Activated CD4-positive, alpha-beta T cell treated with anti-CD3 and anti-CD28 coated beads, Interleukin-2, amount 50 U/mL, for 48 hours (primary cell): ENCODE results near the gene OR5K2.

Source experiments
- DNase-seq, 2 experiments: peaks; one replicate each; pipeline ENCODE4 v3.0.0-alpha.2; 2020

Gene OR5K2

GRCh38 chr3:98525494-98525893, 28.0 kb downstream of the OR5K2 start:
- DNase-seq = no peak

DNA sequence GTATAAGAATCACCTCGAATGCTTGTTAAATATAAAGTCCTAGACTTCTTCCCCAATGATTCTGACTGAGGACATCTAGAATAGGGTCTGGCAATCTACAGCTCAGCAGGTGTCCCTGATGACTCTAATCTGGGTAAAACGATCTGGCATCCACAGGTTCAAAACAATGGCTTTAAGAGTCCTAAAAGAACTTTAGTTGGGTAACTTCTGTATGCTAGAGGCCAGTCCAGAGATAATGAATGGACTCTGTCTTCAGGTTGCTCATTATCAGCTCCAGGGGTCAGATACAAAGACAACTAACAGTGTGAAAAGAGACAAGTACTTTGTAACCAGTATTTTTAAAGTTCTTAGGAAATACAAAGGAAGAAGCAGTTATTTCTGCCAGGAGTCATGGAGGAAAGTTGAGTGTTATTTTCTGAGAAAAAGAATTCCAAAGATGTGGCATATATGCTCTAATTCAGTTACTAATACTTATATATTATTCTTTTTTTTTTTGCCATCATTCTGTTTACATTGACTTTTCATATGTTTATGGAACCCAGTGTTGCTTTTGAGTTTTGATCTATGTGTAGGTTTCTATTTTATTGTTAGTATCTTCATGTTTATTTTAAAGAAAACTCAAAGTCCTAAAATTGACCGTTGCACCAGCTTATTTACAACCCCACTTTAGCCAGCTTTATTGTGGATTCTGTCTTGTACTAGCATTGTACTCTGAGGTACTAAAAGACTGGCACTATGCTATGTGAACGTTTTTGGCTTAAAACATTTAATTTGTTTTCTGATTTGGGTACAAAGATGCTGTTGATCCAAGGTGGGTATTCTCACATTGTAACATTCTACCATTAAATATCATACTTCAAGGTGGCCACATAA, 31.2 kb downstream of the OR5K2 start:
- no peak for DNase-seq

- no peak for DNase-seq
These were observed 32.5 kb downstream of the OR5K2 start for GRCh38 chr3:98529856-98530459.

DNA sequence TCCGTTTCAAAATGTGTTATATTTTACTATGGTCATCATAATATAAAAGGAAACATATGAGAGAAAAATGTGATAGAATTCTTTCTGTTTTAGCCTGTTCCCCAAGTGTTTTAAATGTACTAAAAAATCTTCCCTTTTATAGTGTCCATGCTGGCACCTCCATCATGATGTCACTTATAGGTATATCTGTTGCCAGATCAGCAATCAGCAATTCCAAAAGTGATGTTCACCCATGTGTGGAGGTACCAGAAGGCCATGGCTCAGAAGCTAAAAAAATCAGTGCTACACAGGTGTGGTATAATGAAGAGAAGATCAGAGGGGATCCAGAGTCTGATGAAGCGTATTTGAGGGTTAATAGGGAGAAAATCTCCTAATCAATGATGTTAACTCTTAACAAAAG, 33.2 kb downstream of the OR5K2 start:
- DNase-seq = no peak

DNA sequence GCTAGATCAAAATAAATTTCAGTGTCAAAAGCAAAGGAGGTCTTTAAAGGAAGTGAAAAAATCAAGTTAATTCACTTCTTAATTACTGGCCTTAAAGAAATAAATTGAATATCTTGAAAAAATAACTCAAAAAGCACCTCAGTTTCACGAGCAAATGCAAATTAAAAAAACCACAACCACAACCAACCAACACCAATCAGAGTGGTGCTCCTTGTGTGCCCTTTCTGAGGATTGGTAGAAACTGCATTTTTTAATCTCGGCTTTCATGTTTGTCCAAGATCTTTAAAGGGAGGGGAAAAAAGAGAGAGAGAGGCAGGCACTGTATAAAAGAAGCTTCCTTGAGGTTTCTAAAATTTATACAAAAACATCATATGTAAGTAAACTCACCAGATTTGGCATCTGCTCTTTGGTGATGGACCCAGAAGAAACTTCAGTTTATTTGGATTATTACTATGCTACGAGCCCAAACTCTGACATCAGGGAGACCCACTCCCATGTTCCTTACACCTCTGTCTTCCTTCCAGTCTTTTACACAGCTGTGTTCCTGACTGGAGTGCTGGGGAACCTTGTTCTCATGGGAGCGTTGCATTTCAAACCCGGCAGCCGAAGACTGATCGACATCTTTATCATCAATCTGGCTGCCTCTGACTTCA, 34.3 kb downstream of the OR5K2 start, which contains the start of gene GPR15:
Gene GPR15 (plus strand): TSS at position 357 of the 653 bp plus-strand sequence. CDS start 56 bp downstream, at position 413.
- no peak for DNase-seq

DNA sequence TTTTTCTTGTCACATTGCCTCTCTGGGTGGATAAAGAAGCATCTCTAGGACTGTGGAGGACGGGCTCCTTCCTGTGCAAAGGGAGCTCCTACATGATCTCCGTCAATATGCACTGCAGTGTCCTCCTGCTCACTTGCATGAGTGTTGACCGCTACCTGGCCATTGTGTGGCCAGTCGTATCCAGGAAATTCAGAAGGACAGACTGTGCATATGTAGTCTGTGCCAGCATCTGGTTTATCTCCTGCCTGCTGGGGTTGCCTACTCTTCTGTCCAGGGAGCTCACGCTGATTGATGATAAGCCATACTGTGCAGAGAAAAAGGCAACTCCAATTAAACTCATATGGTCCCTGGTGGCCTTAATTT, 34.8 kb downstream of the OR5K2 start:
- no peak for DNase-seq

GRCh38 chr3:98532709-98533571, 35.5 kb downstream of the OR5K2 start:
- DNase-seq = no peak

DNA sequence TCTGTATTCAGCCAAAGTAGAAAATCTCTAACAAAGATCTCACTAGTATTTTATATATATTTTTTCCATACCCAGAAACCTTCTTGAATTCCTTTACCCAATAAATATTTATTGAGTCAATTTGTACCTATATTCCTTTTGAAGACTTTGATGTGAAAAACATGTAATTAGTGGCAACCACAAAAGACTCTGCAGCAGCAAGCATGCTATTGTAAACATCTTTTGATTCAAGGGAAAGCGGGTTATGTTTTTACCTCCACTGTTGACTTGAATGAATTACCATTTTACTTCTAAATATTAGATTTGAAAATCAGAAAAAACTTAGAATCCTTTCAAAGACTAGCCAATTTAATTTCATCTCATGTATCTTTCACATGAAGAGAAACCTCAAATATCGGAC, 36.7 kb downstream of the OR5K2 start:
- DNase-seq = no peak

DNA sequence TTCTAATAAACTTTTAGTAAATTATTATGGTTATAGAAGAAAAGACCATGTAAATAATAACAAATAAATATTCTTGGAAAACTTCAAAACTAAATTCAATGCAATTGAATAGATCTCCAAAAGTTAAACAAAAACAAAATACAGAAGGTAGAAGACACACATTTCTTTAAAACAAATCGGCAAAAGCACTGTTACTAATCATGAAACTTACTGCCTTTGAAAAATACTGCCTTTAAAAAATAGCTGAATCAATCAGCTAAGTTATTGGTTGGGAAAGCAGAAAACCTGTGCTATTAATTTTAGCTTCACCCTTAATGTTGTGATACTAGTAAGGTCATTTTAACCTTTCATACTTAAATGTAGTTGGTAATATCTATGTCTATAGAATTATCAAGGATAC, 37.3 kb downstream of the OR5K2 start:
- no peak for DNase-seq

DNA sequence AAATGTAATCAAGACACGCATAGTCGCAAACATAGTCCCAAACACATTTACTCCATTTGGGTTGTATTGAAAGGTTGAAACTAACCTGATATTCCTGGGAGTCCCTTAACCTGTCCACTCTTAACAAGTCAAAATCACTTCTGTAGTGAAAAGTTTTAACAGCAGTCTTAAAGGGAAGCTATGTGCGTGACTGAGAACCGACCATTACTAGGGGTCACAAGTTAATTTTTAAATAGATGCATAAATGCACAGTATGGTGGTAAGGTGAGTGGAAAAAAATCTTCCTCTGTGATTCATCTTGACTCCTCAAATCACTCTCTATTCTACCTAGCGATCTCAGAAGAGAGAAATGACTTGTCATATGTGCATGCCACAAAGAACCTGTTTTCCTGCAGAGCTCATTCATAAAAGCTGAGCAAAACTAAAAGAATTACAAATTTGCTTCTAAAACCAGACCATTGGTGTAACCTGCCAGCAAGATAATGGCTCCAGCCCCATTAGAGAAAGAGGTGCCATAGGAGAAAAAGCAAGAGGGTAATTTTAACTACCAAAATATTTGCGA, 39.1 kb downstream of the OR5K2 start:
- DNase-seq = no peak

DNA sequence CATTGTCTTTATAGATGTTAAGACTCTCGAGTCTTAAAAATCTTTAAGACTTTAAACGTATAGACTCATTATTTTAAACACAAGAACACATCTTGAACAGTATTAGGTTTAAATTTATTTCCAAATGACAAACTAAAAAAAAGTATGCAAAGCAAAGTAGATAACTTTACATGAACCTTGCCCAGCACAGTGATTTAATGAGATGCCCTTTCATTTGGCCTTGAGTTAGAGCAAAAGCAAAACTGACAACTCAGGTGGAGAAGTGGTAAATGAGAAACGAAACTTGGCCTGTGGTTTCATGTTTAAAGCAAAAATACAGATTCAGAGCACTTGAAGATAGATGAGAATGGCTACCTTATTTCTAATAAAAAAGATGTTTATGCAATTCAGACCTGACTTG, 42.9 kb downstream of the OR5K2 start:
- DNase-seq = no peak

- DNase-seq = no peak
These were observed 44.2 kb downstream of the OR5K2 start for GRCh38 chr3:98541695-98542094.

- no peak for DNase-seq
These were observed 45.1 kb downstream of the OR5K2 start for GRCh38 chr3:98542623-98543022.

- no peak for DNase-seq
These were observed 48.5 kb downstream of the OR5K2 start for GRCh38 chr3:98545940-98546339.
